T-cell (primary cell): ENCODE data around the gene CREBBP. TPM values are rescaled to one million over a fixed set of nuclear protein-coding genes. Genes with fewer than 3 reads are reported as not detected.
A peak's percentile ranks its signal among the peaks of the same experiment; 100 is the strongest.

Experiments used
- ATAC-seq, 4 experiments: fragments of 200-7000 bp in 3 of 4; fragments of 150-1000 bp in 1 of 4; cut with Tn5 transposase; replicated peaks in 1 of 4; 1 replicate in 3 of 4; 2 replicates in 1 of 4; pipeline ENCODE4 v1.10.0; 2021; ENCODE audit warnings: moderate library complexity in 3 of 4, mild to moderate bottlenecking in 2 of 4, moderate number of reproducible peaks in 1 of 4
- CTCF ChIA-PET, 2 donors: fragments of 300-600 bp; sonication (Branson Sonifier 250); formaldehyde crosslinking; loops; one replicate each; lab custom pipeline; 2022; ENCODE audit warnings: antibody characterized with exemption in 2 of 2; lab: Charles Lee
- POLR2A ChIA-PET, 2 donors: fragments of 300-600 bp; sonication (Branson Sonifier 250); formaldehyde crosslinking; loops; one replicate each; lab custom pipeline; 2022; ENCODE audit warnings: antibody characterized with exemption in 2 of 2; lab: Charles Lee
- DNase-seq, 35 experiments: peaks; one replicate each; pipeline versions ENCODE4 v3.0.0 to v3.0.0-alpha.2; 2013 to 2023
- H3K27ac ChIP-seq: one replicate; pipeline ENCODE4 v1.5.1; 2013; ENCODE audit warnings: low read length
- H3K27me3 ChIP-seq, 2 experiments: replicated peaks in 1 of 2; 1 replicate in 1 of 2; 2 replicates in 1 of 2; pipeline versions ENCODE4 v1.6.1 to v1.7.0; 2013; ENCODE audit warnings: low read length in 1 of 2, mixed read lengths in 1 of 2; ENCODE audit not compliant: control insufficient read depth in 2 of 2, insufficient read depth in 2 of 2; ENCODE audit errors: extremely low read depth in 1 of 2
- H3K36me3 ChIP-seq, 2 donors: 1 replicate in 1 of 2; 2 replicates in 1 of 2; pipeline versions ENCODE4 v1.6.1 to v1.7.0; 2013; ENCODE audit warnings: low read length in 1 of 2; ENCODE audit not compliant: control insufficient read depth in 2 of 2, insufficient read depth in 1 of 2; ENCODE audit errors: extremely low read depth in 1 of 2
- H3K4me1 ChIP-seq, 2 experiments: 1 replicate in 1 of 2; 2 replicates in 1 of 2; pipeline versions ENCODE4 v1.6.1 to v1.7.0; 2013; ENCODE audit warnings: low read length in 2 of 2, mixed read lengths in 1 of 2; ENCODE audit not compliant: insufficient read depth in 2 of 2, control insufficient read depth in 1 of 2; ENCODE audit errors: extremely low read depth in 1 of 2
- H3K4me3 ChIP-seq, 2 donors: 1 replicate in 1 of 2; 2 replicates in 1 of 2; pipeline versions ENCODE4 v1.5.1 to v1.7.0; 2013; ENCODE audit warnings: mild to moderate bottlenecking in 2 of 2, low read length in 1 of 2, moderate library complexity in 1 of 2; ENCODE audit not compliant: control insufficient read depth in 1 of 2; ENCODE audit errors: extremely low read depth in 1 of 2
- H3K9me3 ChIP-seq: 2 replicates; pipeline ENCODE4 v1.7.0; 2013
- H3K27ac Mint-ChIP-seq, 2 donors: one replicate each; pipeline ENCODE4 v1.8.0; 2020 to 2021; ENCODE audit warnings: mild to moderate bottlenecking in 2 of 2, mixed read lengths in 2 of 2
- H3K27me3 Mint-ChIP-seq, 2 donors: one replicate each; pipeline ENCODE4 v1.8.0; 2021 to 2022; ENCODE audit warnings: mixed read lengths in 2 of 2
- H3K36me3 Mint-ChIP-seq: one replicate; pipeline ENCODE4 v1.8.0; 2021; ENCODE audit warnings: mixed read lengths
- H3K4me1 Mint-ChIP-seq, 3 donors: one replicate each; pipeline ENCODE4 v1.8.0; 2020 to 2022; ENCODE audit warnings: mixed read lengths in 3 of 3, mild to moderate bottlenecking in 1 of 3
- H3K4me3 Mint-ChIP-seq, 3 donors: one replicate each; pipeline ENCODE4 v1.8.0; 2020 to 2022; ENCODE audit warnings: mild to moderate bottlenecking in 3 of 3, mixed read lengths in 3 of 3, moderate library complexity in 3 of 3
- H3K9me3 Mint-ChIP-seq, 3 donors: one replicate each; pipeline ENCODE4 v1.8.0; 2020 to 2022; ENCODE audit warnings: mixed read lengths in 3 of 3
- WGBS: methylation state at CpG from one replicate; pipeline ENCODE4 v1.1.5; 2013; ENCODE audit warnings: missing lambda C conversion rate; ENCODE audit not compliant: insufficient coverage; 5-methylcytosine and 5-hydroxymethylcytosine counted together
- total RNA-seq, 35 experiments: library from RNA in 6 of 35; stranded (reverse) in 6 of 35; fragments of 120-200 nt in 1 of 35; gene quantifications; one replicate each; pipeline versions ENCODE4 v1.2.1 to v1.2.4 and lab custom pipeline; 2013 to 2026

CREBBP gene
- total RNA-seq, 5 donors from 2014 or later (not counting 1 experiment from before 2014, with no cell fraction given) = 114 to 183 (median 127) TPM

DNA sequence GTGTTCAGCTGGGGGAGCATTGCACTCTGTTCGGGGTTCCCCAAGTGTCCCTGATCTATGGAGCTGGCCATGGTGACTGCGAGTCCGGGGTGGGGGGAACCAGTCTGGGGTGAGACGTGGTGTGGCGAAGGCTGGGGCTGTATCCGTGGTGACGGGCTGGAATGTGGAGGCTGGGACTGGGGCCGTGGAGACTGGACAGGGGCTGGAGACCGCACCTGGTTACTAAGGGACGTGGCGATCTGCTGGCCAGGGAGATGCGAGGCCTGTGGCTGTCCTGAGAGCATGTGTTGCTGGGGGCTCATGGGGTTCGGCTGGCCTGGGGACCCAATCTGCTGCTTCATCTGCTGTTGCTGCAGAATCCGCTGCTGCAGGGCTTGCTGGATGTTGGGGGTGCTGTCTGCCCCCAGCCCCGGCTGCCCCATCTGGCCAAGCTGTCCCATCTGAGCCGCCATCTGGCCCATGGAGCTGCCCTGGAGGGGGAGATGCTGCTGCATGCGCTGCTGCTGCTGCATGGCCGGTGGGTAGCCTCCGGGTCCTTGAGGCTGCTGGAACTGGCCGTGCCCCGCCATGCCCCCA lies 152.6 kb downstream of the CREBBP start:
- Histone ChIP-seq H3K4me1 (no peaks in the 10 kb centered on the region), H3K27me3 (no peaks in the 10 kb centered on the region), H3K27ac (no peak overlapping the region), H3K36me3 (peaks cover 34 to 54% of the 10 kb centered on the region in 2 donors), H3K9me3 (no peaks in the 10 kb centered on the region), H3K4me3 (no peak overlapping the region)
- Mint-ChIP-seq H3K4me3 (no peak overlapping the region), H3K27ac (no peak overlapping the region), H3K9me3 (no peaks in the 10 kb centered on the region), H3K4me1 (no peaks in the 10 kb centered on the region), H3K27me3 (no peaks in the 10 kb centered on the region), H3K36me3 (peaks cover 33% of the 10 kb centered on the region)
- DNase-seq = no peak
- 97% methylated on average over 21 of the region's 21 CpGs for WGBS
- POLR2A ChIA-PET = no interaction called here
- ATAC-seq = no peak
- CTCF ChIA-PET = no interaction called here

DNA sequence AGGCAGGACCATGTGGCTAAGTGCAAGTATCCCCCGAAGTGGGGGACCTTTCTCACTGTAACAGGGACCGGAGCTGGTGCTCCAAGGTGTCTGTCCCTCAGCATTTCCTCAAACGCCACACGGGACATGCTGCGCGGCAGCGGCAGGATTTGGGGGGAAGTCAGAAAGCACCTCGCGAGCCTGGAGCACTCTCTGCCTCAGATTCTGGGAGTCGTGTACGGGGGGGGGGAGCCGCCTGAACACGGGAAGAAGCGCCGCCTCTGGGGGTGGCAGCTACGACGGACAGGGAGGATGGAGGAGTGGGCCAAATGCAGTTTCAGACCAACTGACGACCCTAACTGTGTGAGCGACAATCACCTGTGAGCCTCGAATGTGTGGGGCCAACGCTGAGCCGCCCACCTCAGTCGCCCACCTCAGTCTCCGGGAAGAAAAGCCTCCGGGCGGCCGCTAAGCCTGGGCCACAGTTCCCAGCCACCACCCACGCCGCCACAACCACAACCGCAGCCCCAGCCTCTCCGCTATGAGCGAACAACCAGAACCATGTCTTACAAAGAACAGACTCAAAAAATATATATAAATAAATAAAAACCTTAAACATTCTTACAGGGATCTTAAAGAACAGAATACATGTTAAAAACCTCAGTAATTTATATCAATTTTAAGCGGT lies 154.4 kb downstream of the CREBBP start:
- Histone ChIP-seq H3K27me3 (no peaks in the 10 kb centered on the region), H3K27ac (no peak overlapping the region), H3K4me1 (no peaks in the 10 kb centered on the region), H3K4me3 (no peak overlapping the region), H3K36me3 (peaks cover 24 to 36% of the 10 kb centered on the region in 2 donors), H3K9me3 (no peaks in the 10 kb centered on the region)
- Mint-ChIP-seq H3K27me3 (no peaks in the 10 kb centered on the region), H3K9me3 (no peaks in the 10 kb centered on the region), H3K27ac (no peak overlapping the region), H3K36me3 (peaks cover 26% of the 10 kb centered on the region), H3K4me3 (no peak overlapping the region), H3K4me1 (no peaks in the 10 kb centered on the region)
- ChIA-PET CTCF (no interaction called here), POLR2A (no interaction called here)
- ATAC-seq (no peak), DNase-seq (no peak)
- WGBS = 96% methylated on average over 20 of the region's 33 CpGs

DNA sequence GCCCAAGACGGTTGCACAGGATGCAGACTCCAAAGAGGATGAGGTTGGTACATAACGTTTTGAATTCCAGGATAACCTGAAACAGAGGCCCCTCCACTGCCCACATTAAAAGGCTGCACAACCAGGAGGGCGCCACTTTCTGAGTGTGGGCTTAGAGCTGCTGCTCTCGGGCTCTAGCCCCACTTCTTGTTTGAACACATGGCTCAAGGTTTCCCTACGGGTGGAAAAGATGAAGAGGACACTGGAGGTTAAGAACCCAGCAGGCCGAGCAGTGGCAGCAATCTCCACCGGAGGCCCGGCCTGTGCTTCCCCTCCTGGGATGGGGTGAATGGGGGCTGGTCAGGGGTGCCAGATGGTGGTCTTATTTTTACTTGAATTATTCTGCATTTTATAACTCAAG lies 155.2 kb downstream of the CREBBP start:
- H3K4me3 Mint-ChIP-seq = no peak overlapping the region

DNA sequence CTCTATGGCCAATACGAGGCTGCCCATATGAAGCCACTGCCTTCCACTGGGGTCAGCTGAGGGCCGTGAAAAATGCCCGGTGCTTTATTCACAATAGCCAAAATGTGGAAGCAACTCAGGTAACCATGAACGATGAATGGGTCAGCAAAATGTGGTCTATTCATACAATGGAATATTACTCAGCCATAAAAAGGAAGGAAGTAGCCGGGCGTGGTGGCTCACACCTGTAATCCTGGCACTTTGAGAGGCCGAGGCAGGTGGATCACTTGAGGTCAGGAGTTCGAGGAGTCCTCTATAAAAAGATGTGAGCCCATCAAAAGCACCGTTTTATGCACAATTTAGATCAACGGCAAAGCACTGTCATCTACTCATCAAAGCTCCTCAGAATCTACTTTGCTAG lies 158.0 kb downstream of the CREBBP start:
- DNase-seq = no peak
- no peak for ATAC-seq
- POLR2A ChIA-PET = no interaction called here
- Histone ChIP-seq H3K36me3 (peaks cover 1 to 5% of the 10 kb centered on the region in 2 donors), H3K27ac (no peak overlapping the region), H3K4me3 (no peak overlapping the region), H3K9me3 (no peaks in the 10 kb centered on the region), H3K27me3 (peaks cover 0 to 3% of the 10 kb centered on the region in 2 experiments), H3K4me1 (peaks cover 5 to 10% of the 10 kb centered on the region in 2 experiments)
- Mint-ChIP-seq H3K36me3 (peaks cover 4% of the 10 kb centered on the region), H3K27me3 (no peaks in the 10 kb centered on the region), H3K9me3 (no peaks in the 10 kb centered on the region), H3K4me3 (no peak overlapping the region), H3K27ac (no peak overlapping the region), H3K4me1 (peaks cover 6 to 7% (median 7%) of the 10 kb centered on the region in 3 donors)
- WGBS = 68% methylated on average over 3 of the region's 10 CpGs
- CTCF ChIA-PET = no interaction called here

More for the DNA sequence above, 155.2 kb downstream of the CREBBP start:
- Mint-ChIP-seq H3K4me1 (no peaks in the 10 kb centered on the region), H3K9me3 (no peaks in the 10 kb centered on the region), H3K27me3 (no peaks in the 10 kb centered on the region), H3K27ac (no peak overlapping the region), H3K36me3 (peaks cover 20% of the 10 kb centered on the region)
- ChIA-PET POLR2A (no interaction called here), CTCF (no interaction called here)
- H3K4me3 ChIP-seq = no peak overlapping the region
- no peaks in the 10 kb centered on the region for H3K9me3 ChIP-seq
- peaks cover 0 to 2% of the 10 kb centered on the region in 2 experiments for H3K27me3 ChIP-seq
- H3K27ac ChIP-seq = no peak overlapping the region
- no peaks in the 10 kb centered on the region for H3K4me1 ChIP-seq
- H3K36me3 ChIP-seq = peaks cover 24 to 27% of the 10 kb centered on the region in 2 donors
- DNase-seq (no peak), ATAC-seq (no peak)
- WGBS = 40% methylated on average over 3 of the region's 8 CpGs

DNA sequence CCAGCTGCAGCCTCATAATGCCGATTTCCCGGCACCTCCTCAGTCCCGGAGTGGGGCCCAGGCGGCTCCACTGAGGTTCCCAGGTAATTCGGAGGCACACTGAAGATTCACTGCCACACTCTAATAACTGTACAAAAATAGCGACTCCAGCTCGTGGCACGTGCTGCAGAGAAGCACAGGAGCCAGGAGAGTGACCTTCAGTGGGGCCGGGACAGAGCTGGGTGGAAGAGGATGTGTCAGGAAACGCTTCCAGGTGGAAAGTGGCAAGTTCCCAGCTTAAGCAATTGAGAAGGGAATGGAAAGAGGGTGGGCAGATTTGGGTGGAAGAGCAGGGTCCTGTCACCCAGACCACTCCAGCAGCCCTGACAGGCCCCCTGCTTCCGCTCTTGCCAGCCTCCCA lies 160.1 kb downstream of the CREBBP start:
- POLR2A ChIA-PET = no interaction called here
- no peaks in the 10 kb centered on the region for H3K27me3 Mint-ChIP-seq
- CTCF ChIA-PET = interaction anchor here in 1 of 2 donors (1.1 kb wide), 1 partner anchor 26 kb away, joined by 3 read pairs; no protein-coding TSS in a partner anchor
- Histone ChIP-seq H3K27ac (no peak overlapping the region), H3K9me3 (no peaks in the 10 kb centered on the region), H3K4me3 (no peak overlapping the region), H3K36me3 (no peaks in the 10 kb centered on the region), H3K27me3 (peaks cover 0 to 3% of the 10 kb centered on the region in 2 experiments), H3K4me1 (peaks cover 11 to 23% of the 10 kb centered on the region in 2 experiments)
- no peak for DNase-seq
- H3K4me3 Mint-ChIP-seq = no peak overlapping the region
- H3K9me3 Mint-ChIP-seq = no peaks in the 10 kb centered on the region
- no peak for ATAC-seq
- 100% methylated on average over 2 of the region's 11 CpGs for WGBS
- no peak overlapping the region for H3K27ac Mint-ChIP-seq
- H3K4me1 Mint-ChIP-seq = peaks cover 8 to 17% (median 15%) of the 10 kb centered on the region in 3 donors
- no peaks in the 10 kb centered on the region for H3K36me3 Mint-ChIP-seq

DNA sequence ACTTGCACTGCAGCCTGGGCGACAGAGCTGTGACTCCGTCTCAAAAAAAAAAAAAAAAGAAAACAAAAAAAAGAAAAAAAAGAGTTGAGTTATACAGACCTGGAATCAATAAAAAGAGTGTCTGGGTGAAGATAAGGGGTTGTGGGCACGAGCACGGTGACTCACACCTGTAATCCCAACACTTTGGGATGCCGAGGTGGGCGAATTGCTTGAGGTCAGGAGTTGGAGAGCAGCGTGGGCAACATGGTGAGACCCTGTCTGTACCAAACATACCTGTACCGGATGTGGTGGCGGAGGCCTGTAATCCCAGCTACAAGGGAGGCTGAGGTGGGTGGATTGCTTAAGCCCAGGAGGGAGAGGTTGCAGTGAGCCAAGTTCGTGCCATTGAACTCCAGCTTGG lies 161.9 kb downstream of the CREBBP start:
- no peak overlapping the region for H3K27ac ChIP-seq
- POLR2A ChIA-PET = no interaction called here
- H3K9me3 ChIP-seq = no peaks in the 10 kb centered on the region
- H3K36me3 Mint-ChIP-seq = peaks cover 5% of the 10 kb centered on the region
- peaks cover 0 to 3% of the 10 kb centered on the region in 2 donors for H3K36me3 ChIP-seq
- no peak overlapping the region for H3K27ac Mint-ChIP-seq
- H3K4me1 Mint-ChIP-seq = peaks cover 25 to 33% (median 26%) of the 10 kb centered on the region in 3 donors
- H3K4me3 Mint-ChIP-seq = peak overlapping the region; percentile 50 to 83 (median 55)
- H3K27me3 ChIP-seq = peaks cover 0 to 3% of the 10 kb centered on the region in 2 experiments
- DNase-seq (no peak), ATAC-seq (no peak)
- no peak overlapping the region for H3K4me3 ChIP-seq
- peaks cover 11 to 24% of the 10 kb centered on the region in 2 experiments for H3K4me1 ChIP-seq
- WGBS = 100% methylated on average over 3 of the region's 10 CpGs
- no peaks in the 10 kb centered on the region for H3K9me3 Mint-ChIP-seq
- H3K27me3 Mint-ChIP-seq = no peaks in the 10 kb centered on the region
- CTCF ChIA-PET = no interaction called here
